EL (cell line): ENCODE results near the gene SLC35F4.
A peak's percentile ranks its signal among the peaks of the same experiment; 100 is the strongest.
"Not testable (repeated sequence)": the region's sequence is repeated elsewhere in the genome, so short reads cannot be mapped to it uniquely, and the experiment has no call there.

Source experiments
- DNase-seq: peaks from one replicate; pipeline ENCODE4 v3.0.0-alpha.2; 2016

The SLC35F4 gene

DNA sequence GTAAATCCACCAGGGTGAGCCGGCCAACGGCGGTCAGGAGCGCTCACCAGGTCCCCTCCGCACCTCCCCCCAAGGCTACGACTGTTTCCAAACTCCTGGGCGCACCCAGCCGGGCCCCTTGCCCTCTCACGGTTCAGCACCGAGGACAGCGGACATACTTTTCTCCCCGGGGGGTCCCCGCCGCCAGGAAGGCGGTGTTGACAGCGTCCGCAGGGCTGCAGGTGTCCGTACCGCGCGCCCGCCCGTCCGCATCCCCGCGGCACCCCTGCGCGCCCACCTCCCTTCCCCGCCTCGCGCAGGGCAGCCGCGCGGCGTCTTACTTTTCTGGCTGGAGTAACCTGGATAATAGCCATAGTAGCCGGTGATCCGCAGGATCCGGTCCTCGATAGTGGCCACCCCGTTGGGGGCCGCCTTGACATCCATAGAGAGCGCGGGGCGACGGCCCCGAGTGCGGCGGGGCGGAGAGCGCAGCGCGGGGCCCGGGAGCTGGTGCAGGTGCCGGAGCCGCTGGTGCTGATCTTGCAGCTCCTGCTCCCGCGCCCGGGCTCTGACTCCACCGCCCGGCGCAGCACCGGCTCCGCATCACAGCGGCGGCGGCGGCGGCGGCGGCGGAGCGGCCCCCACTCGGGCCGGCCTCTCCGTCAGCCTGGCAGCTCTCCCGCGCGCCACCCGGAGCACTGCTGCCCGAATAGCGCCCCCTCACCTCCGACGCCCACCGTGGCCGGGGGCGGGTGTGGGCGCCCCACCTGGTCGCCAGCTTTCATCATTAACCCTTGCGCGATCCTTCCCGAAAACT lies at the start of gene SLC35F4:
Gene SLC35F4, minus strand, starts transcription at position 690 of the 796 bp plus-strand sequence.
- DNase-seq: no peak

DNA sequence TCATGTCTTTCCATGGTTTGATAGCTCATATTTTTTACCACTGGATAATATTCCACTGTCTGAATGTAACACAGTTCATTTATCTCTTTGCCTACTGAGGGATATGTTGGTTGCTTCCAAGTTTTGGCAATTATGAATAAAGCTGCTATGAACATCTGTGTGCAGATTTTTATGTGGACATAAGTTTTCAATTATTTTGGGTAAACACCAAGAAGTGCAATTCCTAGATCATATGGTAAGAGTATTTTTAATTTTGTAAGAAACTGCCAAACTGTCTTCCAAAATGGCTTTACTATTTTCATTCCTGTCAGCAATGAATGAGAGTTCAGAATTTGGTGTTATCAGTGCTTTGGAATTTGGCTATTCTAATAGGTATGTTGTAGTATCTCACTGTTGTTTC lies 43.7 kb upstream of the SLC35F4 start:
- no peak for DNase-seq

DNA sequence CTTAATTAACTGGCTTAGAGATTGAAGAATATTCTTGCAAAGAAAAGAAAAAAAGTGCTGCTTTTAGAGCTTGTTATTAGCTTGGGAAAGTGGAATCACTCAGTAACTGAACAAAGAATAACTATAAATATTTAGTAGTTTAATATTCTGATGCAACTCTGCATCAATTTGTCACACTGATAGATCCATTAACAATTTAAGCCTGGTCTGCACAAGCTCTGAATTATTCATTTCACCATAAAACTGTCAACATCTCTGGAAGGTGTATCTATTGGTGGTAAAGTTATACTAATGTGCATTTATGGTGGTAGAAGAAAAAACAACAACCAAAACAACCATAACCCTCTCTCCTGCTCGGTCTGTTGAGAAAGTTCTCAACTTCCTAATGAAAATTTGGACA lies 38.1 kb upstream of the SLC35F4 start:
- no peak for DNase-seq

DNA sequence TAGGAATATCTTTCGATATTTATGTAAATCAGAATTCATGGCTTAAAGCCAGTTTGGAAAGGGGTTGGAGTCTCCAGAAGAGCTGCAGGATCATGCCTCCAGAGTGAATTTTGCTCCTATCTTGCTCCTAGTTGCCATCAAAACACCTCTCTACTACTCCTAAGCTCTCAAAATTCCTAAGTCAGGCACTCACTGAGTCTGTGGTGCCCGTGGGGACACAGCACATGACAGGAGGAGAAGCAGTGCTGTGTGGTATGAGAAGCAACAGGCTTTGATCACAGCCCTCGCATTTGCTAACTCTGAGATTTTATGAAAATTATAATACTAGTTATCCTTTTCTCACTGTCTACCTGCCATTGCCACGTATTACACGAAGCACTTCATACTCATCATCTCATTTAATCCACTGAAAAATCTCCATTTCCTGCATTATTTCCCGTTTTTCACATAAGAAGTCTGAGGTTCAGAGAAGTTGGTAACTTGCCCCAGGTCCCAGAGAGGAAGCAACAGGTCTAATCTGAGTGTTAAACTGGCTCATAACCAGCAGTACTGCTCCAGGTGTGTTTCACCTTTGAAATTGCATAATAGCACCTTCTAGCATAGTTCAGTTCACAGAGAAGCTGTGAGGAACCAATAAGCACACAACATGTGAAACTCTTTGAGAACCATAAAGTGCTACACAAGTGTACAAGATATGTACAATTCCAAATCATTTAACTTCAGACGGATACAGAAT lies 33.1 kb upstream of the SLC35F4 start:
- DNase-seq: no peak

DNA sequence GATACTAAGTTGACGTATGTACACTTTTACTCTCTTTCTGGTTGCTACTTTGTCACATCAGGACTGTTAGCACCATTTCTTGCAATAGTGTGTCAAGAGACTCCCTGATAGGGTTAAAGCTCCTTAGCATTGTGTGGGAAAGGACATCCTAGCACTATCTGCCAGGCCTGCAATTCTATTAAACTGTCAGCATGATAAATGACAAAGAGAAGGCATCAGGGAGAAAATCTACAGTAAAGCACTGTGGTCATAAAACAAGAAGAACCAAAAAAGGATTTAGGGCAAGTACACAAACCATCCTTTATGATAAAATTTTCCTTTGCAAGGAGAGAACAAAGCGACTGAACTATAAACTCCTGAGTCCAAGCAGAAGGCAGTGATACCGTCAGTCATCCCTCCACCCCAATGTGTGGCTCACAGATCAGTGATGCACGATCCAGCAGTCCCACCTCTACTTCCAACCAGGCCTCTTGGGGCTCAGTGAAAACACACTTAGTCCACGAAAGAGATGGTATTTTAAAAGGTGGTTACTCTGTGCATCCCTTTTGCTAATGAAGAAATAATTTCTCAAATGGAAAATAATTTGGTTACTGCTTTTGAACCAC lies 31.4 kb upstream of the SLC35F4 start:
- no peak for DNase-seq

DNA sequence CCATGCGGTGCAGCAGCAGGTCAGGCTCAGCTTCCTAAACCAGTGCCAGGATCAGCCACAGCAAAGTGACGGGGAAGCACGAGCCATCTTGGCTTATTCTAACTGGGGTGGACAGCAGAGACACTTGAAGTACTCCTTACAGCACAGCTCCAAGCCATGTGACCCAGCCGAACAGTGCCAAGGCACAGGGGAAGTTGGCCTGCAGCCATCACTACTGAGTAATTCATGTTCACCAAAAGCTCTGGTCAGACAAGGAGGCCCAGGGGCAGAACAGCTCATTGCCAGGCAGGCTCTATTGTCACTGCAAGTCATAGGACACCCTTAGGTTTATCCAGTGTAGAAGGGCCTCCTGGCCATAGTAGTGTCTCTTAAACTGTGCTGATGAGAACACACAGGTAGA lies 23.4 kb upstream of the SLC35F4 start:
- DNase-seq: peak; percentile 34

DNA sequence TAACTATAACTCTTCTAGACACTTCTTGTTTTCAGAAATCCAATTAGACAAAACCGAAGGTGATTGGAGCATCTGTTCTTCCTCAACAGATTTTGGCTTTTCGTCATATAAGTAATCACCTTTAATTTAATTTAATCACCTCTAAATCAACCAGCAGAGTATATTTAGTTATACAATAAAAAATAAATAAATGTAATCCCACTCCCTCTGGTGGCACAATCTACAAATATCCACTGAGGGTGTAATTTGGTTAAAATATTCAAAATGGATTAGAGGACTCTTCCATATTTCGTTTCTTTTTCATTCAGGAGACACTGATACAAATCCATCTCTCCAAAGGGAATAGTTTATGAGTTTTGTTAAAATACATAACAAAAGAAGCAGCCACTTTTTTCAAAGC lies 18.3 kb upstream of the SLC35F4 start:
- DNase-seq: no peak

DNA sequence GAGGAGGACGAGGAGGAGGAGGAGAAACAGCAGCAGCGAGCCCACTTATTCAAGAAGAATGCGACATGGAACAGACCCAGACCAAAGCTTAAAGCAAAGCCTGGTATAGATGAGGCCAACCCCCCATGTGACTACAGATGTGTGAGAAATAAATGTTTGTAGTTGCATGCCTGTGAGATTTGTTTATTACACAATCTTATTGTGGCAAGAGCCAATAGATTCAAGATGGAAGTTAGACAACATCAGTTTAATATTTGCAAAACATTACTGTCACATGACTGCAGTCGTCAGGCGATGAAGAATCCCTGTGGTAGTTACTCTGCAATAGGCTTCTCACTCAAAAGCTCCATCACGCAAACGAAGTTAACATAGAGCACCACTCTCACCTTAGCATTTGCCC lies 17.2 kb upstream of the SLC35F4 start:
- DNase-seq: no peak

DNA sequence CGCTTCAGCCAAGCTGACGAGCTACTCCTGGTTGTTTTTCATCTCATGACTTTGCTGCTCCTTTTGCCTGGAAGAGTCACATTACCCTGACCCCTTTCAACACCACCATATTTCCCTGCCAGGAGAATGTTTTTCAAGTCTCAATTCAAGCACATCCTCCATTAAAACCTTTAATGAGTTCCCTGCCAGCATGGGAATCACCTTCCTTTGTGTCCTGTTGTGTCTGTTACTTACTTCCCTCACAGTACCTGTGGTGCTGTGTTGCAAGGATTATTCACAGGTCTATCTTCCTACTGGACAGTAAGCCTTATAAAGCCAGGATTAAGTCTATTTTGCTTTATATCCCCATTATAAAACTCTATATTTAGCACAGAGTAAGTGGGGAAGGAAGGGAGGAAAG lies 13.6 kb upstream of the SLC35F4 start:
- no peak for DNase-seq

DNA sequence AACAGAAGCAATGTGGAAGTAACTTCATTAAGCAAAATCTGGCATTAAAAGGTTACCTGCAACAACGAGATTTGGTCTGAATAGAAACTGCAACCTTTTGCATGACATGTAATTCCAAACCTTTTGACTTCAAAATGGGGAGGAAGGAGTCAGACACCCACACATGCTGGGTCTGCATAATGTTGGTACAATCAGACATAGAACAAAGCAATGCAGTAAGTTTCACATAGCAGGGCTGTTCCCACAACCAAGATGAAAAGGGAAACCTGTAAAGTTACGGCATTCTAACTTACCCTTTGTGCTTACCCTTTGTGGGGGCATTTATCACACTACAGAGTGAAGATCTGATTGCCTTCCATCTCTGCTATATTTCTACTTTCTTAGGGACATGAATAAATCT lies 10.1 kb upstream of the SLC35F4 start:
- DNase-seq: no peak

DNA sequence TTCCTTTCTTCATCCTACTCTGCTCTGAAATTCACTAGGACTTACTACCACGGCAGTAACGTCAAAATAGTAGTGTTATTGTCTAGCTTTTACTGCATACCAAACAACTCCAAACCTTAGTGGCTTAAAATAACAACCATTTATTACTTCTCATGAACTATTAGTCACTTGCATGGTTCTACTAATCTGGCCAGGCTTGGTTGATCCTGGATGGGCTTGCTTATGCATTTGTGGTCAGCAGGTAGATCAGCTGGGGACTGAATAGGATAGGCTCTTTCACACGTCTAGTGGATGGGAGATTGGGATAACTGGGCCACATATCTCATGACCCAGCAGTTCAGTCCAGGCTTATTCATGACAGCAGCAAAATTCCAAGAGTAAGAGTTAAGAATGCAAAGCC lies 9.4 kb upstream of the SLC35F4 start:
- no peak for DNase-seq

DNA sequence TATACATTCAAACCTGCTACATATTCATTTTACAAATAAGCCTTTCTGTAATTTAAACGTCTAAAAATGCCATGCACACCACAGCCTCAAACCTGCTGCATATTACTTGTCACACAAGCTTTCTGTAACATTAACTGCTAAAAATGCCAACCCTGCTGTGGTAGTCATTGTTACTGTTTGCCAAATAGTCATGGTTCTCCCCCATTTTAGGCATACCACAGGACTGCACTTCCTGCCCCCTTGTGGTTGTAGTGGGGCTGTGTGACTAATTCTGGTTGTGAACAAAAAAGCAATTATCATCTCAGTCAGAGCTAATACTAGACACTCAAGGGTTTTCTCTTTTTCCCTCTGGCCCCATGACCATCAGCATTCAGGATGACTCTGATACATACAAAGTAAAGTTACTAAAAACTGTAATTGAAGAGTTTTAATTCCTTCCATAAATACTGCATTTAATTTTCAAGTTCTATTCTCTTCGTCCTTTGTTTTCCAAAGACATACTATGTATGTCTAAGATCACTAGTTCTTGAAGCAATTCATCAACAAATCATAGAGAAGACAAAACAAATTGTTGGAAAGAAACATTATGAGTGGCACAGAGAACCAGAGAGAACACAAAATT lies 5.7 kb upstream of the SLC35F4 start:
- peak; percentile 45 for DNase-seq

DNA sequence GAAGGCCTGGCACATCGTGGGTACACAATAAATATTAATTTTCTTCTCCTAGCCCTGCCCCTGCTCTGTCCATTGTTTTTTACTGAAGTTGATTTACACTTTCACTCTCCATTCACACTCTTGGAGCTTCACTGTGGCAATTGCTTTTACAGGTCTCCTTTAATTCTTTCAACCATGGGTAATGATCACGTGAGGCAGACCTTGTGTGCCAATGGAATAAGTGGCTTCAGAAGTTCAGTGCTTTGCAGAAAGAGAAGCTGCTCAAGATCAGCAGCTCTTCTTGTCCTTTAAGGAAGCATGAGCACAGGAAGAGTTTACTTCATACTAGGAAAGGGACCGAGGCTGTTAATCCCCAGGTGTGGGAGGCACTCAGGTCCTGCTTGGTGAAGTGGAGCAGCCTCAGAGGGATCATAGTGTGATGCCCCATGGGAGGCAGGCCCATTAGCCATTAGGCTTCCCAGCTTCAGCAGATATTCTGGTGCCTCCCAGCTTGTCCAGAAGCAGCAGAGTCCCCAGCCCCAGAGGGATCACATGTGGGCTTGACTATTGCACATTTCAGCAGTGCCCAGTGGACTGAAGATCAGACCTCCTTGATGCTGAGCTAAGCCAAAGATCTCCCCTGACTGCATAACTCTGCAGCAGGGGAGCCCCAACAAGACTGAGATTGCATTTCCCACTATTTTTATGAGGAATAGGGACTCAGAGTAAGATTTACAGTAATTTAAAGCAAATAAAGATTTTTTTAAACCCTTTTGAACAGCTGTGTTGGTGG lies 5.0 kb upstream of the SLC35F4 start:
- DNase-seq: no peak

DNA sequence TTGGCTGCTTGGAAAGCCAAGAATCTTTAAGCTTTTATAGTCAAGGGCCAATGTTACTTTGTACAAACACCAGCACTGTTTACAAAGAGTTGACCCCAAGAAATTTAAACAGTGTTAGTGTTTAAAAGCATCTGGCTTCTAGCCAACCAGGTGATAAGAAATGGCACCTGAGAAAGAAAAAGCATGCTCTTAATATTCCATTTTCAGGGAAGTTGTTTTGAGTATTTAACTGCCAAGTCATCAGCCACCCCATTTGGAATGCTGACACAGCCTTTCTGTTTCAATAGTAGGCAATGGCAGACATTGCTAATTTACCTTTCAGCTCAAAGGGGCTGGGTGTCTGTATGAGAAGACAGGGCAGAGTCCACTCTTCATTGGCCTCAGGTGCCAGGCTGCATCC lies 3.7 kb upstream of the SLC35F4 start:
- DNase-seq: no peak

DNA sequence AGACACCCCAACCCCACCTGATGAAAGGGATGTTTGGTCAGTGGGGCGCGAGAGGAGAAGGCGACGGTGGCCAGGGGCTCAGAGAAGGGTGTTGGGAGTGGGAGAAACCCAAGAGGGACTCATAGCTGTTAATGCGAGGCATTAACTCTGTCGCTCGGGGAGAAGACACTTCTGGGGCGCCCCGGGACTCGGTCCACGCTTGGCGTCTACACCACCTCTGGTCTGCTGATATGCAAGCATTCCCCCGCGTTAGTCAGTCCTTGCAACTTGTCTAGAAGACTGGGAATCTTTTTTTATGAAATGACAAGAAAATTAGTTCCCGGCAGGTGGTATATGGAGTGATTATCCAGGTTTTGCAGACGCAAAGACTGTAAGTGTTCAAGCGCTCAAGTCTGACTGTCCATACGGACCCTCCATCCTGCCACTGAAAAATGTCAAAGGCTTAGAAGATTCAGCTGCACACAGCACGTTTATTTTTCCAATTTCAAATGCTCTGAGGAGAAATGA lies 360 bp upstream of the SLC35F4 start:
- DNase-seq: no peak

DNA sequence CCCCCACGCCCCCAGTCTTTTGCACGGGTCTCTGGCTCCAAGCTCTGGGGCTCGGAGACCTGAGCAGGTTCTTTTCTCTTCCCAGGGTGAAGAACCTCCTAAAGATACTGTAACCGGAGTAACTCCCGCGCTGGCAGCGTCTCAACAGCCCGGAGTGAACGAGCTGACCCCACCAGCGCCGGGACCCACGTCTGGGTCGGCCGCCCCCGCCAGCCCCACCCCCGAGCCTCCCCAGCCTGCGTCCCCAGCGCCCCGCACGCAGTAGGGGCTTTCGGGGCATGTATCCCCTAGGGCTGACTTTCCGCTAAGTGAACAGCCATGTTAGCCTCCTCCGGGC lies 858 bp downstream of the SLC35F4 start:
- no peak for DNase-seq

DNA sequence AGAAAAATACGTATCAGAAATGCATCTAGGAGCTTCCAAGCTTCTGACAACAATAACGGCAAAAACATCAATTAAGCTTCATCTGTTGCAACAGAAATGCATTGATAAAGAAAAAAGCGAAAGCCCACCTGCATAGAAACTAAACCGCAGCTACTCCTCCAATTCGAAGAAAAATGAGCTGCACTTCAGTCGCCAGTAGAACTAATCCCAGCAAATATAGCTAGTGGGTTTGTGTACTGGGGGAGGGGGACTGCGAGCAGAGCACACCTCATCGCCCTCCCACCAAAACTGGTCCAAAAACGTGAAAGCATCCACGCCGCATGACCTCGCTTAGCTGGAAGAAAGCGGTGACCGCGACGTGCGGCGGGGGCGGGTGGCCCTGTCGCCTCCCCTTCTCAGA lies 1.2 kb downstream of the SLC35F4 start:
- DNase-seq: no peak

DNA sequence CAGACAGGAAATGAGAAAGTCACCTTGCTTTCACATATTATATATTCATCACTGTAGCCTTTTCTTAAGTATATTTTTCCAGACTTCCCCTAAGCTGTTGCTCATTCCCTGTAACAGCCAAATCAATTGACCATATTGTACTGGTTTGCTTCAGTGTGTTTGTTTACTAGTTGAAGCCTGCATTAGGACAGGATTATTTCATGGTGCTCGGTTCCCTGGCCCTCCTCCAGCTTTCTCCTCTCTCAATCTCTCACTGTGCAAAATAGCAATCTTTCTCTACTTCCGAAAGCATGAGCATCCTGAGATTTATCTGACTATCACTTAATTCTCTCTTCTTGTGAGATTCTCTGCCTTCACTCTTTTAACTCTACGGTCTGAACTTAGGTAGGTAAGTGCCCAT lies 2.4 kb downstream of the SLC35F4 start:
- DNase-seq: no peak

DNA sequence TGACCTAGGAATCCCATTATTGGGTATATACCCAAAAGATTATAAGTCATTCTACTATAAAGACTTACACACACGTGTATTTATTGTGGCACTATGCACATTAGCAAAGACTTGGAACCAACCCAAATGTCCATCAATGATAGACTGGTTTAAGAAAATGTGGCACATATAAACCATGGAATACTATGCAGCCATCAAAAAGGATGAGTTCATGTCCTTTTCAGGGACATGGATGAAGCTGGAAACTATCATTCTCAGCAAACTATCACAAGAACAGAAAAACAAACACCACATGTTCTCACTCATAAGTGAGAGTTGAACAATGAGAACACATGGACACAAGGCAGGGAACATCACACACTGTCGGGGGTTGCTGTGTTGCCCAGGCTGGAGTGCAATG lies 10.2 kb downstream of the SLC35F4 start:
- not testable (repeated sequence) for DNase-seq

DNA sequence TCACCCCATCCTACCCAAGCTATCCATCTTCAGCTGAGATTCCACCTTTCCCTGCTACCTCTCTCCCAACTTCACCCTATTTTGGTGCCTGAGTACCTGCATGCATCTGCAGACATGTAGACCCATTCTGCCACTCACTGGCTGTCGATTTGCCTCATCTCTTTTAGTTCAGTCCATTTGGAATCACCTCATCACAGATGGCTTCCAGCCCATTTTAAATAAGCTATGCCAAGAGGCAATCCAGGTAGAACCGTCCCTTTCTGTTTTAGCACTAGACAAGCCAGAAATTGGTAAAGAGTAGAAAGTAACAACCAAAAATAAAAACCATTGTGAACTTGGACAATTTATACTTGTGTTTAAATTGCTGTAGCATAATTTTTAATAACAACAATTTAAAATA lies 11.3 kb downstream of the SLC35F4 start:
- no peak for DNase-seq

DNA sequence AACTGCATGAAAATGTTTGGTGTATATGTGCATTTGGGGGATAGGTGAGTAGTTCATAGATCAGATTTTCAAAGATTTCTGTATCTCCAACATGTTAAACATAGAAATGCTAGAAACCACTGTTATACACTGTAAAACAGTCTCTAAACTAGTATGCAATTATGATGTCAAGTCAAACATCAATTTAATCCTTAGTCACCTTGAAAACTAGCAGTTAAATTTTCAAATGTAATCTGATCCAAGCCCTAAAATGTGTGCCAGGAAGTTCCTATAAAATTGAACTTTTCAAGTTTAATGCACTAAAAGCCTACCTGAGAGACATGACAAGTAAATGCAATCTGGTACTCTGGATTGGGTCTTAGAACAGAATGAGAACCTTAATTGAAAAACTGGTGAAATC lies 14.5 kb downstream of the SLC35F4 start:
- DNase-seq: no peak

DNA sequence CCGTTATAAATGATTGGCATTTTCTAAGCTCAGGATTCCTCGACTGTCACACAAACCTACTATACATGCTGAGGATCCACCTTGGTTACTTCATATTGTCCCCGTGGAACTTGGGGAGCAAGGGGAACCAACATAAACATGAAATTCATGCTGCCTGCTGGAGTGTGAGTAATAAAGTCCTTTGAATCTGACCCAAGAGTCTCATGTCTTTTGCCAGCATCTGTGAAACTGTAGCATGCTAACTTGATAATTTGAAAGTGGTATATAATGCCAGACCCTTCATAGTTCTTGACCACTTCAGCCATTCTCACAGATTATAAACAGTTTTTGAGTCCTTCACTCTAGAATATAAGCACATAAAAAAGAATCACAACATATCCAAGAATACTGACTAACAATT lies 17.1 kb downstream of the SLC35F4 start:
- DNase-seq: no peak

DNA sequence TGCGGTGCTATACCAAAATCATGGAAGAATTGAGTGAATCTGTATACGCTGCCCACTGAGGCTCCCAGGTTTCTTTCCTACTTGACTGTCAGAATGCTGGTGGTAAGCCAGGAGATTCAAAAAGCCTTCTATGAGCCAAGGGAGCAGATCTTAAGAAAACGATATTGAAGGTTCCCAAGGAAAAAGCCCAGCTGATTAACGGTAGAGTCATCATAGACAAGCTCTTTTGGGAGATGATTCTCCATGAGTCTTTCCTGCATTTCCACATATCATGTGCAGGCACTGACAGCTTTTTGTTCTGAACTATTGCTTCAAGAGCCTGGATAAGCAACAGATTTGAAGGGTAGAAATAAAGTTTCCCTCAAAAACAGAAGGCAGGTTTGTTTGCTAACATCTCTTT lies 17.5 kb downstream of the SLC35F4 start:
- DNase-seq: no peak
